Measurements from ENCODE around the gene SEPTIN8. TPM values are rescaled to one million over a fixed set of nuclear protein-coding genes. Genes with fewer than 3 reads are reported as not detected.

SEPTIN8 gene
- total and polyA plus RNA-seq, 2 of the 8 experiments (the other 6 are each of a cell fraction or from before 2014, with no cell fraction given): 21.2 to 33.0 TPM

- TF ChIP-seq BACH1 (IDR thresholded peaks at IDR 0.05; ENCODE audit: low read length) (no peak), HDAC2 (IDR thresholded peaks at IDR 0.05; ENCODE audit: borderline replicate concordance in 1 of 2, low read depth in 2 of 2, low read length in 2 of 2) (no peak), FOSL1 (IDR thresholded peaks at IDR 0.05; ENCODE audit: insufficient read depth, low read depth, low read length) (no peak), SP1 (IDR thresholded peaks at IDR 0.05; ENCODE audit: low read depth, low read length) (no peak)
Observed at GRCh38 chr5:132782101-132782500, 5.1 kb upstream of the SEPTIN8 start (continued).

Data from H1 (cell line).